Measurements from ENCODE around the gene VOPP1. TPM values are rescaled to one million over a fixed set of nuclear protein-coding genes. Genes with fewer than 3 reads are reported as not detected.

VOPP1 gene
- total RNA-seq, 1 experiment from 2014 or later = 30.3 TPM

DNA sequence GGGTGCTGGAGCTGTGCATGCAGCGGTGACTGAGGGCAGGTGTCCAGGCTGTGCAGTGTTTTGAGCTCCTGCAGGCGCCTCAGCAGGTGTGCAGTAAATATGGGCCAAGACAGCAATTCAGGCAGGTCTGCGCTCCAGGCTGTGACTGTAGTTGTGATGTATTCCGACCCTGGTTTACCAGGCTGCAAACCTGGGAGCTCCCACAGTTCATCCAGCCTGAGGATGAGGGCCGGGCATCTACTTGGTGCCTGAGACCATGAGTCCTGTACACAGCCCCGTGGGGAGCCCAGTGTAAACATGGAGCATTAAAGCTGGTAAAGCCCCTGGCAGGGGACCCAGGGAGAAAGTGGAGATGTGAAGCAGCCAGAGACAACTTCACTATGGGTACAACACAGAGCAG is 82.8 kb downstream of the VOPP1 start (continued):
- TF ChIP-seq, protein P1, sequence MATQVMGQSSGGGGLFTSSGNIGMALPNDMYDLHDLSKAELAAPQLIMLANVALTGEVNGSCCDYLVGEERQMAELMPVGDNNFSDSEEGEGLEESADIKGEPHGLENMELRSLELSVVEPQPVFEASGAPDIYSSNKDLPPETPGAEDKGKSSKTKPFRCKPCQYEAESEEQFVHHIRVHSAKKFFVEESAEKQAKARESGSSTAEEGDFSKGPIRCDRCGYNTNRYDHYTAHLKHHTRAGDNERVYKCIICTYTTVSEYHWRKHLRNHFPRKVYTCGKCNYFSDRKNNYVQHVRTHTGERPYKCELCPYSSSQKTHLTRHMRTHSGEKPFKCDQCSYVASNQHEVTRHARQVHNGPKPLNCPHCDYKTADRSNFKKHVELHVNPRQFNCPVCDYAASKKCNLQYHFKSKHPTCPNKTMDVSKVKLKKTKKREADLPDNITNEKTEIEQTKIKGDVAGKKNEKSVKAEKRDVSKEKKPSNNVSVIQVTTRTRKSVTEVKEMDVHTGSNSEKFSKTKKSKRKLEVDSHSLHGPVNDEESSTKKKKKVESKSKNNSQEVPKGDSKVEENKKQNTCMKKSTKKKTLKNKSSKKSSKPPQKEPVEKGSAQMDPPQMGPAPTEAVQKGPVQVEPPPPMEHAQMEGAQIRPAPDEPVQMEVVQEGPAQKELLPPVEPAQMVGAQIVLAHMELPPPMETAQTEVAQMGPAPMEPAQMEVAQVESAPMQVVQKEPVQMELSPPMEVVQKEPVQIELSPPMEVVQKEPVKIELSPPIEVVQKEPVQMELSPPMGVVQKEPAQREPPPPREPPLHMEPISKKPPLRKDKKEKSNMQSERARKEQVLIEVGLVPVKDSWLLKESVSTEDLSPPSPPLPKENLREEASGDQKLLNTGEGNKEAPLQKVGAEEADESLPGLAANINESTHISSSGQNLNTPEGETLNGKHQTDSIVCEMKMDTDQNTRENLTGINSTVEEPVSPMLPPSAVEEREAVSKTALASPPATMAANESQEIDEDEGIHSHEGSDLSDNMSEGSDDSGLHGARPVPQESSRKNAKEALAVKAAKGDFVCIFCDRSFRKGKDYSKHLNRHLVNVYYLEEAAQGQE (IDR thresholded peaks at IDR 0.05; ENCODE audit: low read depth) = no peak
- TF ChIP-seq SIN3A (IDR thresholded peaks at IDR 0.05; ENCODE audit: low read depth) (no peak), ELF1 (IDR thresholded peaks at IDR 0.05; ENCODE audit: borderline replicate concordance, low read depth) (no peak), RAD21 (IDR thresholded peaks at IDR 0.05; ENCODE audit: low read depth) (no peak)

DNA sequence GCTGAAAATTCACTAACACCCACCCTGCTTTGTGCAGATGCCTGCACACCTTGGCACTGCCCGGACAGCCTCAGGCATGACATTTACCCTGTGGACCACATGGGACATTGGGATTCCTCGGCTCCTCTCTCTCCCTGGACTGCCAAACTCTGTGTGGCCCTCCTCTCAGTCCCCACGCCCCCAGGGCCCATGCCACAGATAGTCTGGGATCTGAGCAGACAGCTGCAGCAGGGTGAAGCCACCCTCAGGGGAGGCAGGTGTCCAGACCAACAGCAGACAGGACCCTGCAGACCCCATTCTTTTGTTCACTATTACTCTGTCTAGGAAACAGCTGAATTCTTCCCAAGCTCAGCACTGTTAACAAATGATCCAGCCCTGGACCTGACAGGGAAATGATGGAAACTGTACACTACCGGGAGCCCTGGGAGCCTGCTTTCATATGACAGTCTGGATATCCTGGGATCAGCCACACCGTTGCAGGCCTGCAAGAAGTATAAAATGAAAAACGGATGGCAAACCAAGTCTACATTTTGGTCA is 83.4 kb downstream of the VOPP1 start:
- ATAC-seq (no peak), DNase-seq (ENCODE audit: low read depth, low spot score) (no peak)
- ChIA-PET RAD21 (ENCODE audit: low non-redundant PET in 1 of 2, low total read pairs in 2 of 2, uncharacterized antibody in 2 of 2, unreplicated experiment in 2 of 2) (no interaction called here), POLR2A (no interaction called here), CTCF (no interaction called here)
- Histone ChIP-seq H3K9me3 (ENCODE audit: control insufficient read depth in 1 of 2, insufficient read depth in 1 of 2, low read depth in 1 of 2, low read length in 2 of 2) (no peaks in the 10 kb centered on the region), H3K4me3 (replicated peaks in 1 of 2; ENCODE audit: low read depth in 1 of 2, low read length in 2 of 2) (no peak overlapping the region), H3K79me2 (ENCODE audit: insufficient read depth, low read length) (no peaks in the 10 kb centered on the region), H3K4me1 (ENCODE audit: control insufficient read depth in 1 of 2, insufficient read depth in 2 of 2, low read length in 2 of 2) (no peaks in the 10 kb centered on the region), H4K20me1 (ENCODE audit: insufficient read depth) (no peaks in the 10 kb centered on the region), H2AFZ (ENCODE audit: low read depth, low read length, poor library complexity, severe bottlenecking) (no peak overlapping the region), H3K27ac (ENCODE audit: low read depth, low read length) (no peak overlapping the region), H3K9ac (ENCODE audit: low read length) (no peak overlapping the region), H3K27me3 (ENCODE audit: insufficient read depth, low read length) (no peaks in the 10 kb centered on the region), H3K4me2 (ENCODE audit: low read length) (no peak overlapping the region), H3K36me3 (ENCODE audit: control insufficient read depth in 1 of 2, insufficient read depth in 2 of 2, low read length in 2 of 2) (no peaks in the 10 kb centered on the region), H3K9me2 (ENCODE audit: insufficient read depth) (no peaks in the 10 kb centered on the region)
- intact Hi-C loops (cut with micrococcal nuclease) = no loop called here
- BruUV-seq (replicated peaks) = no TSS peak
- TF ChIP-seq EGR1 (IDR thresholded peaks at IDR 0.05; ENCODE audit: low read depth) (no peak), SIN3A (IDR thresholded peaks at IDR 0.05; ENCODE audit: low read depth) (no peak), JUND (IDR thresholded peaks at IDR 0.05) (no peak), FOSL1 (IDR thresholded peaks at IDR 0.05; ENCODE audit: low read depth) (no peak), ELF1 (IDR thresholded peaks at IDR 0.05; ENCODE audit: borderline replicate concordance, low read depth) (no peak), POLR2AphosphoS5 (IDR thresholded peaks at IDR 0.05; ENCODE audit: low read depth, low read length) (no peak), EZH2 (IDR thresholded peaks at IDR 0.05) (no peak), YY1 (IDR thresholded peaks at IDR 0.05; ENCODE audit: extremely low read depth, insufficient replicate concordance, low read depth, low read length) (no peak), RAD21 (IDR thresholded peaks at IDR 0.05; ENCODE audit: low read depth) (no peak), SRF (IDR thresholded peaks at IDR 0.05; ENCODE audit: low read depth) (no peak)
- TF ChIP-seq, protein P2, sequence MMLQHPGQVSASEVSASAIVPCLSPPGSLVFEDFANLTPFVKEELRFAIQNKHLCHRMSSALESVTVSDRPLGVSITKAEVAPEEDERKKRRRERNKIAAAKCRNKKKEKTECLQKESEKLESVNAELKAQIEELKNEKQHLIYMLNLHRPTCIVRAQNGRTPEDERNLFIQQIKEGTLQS (IDR thresholded peaks at IDR 0.05) = no peak
- TF ChIP-seq, protein P1 (IDR thresholded peaks at IDR 0.05; ENCODE audit: low read depth) = no peak
- TF ChIP-seq, protein P3, sequence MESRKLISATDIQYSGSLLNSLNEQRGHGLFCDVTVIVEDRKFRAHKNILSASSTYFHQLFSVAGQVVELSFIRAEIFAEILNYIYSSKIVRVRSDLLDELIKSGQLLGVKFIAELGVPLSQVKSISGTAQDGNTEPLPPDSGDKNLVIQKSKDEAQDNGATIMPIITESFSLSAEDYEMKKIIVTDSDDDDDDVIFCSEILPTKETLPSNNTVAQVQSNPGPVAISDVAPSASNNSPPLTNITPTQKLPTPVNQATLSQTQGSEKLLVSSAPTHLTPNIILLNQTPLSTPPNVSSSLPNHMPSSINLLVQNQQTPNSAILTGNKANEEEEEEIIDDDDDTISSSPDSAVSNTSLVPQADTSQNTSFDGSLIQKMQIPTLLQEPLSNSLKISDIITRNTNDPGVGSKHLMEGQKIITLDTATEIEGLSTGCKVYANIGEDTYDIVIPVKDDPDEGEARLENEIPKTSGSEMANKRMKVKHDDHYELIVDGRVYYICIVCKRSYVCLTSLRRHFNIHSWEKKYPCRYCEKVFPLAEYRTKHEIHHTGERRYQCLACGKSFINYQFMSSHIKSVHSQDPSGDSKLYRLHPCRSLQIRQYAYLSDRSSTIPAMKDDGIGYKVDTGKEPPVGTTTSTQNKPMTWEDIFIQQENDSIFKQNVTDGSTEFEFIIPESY (IDR thresholded peaks at IDR 0.05; ENCODE audit: extremely low read depth, insufficient replicate concordance, low read length) = no peak

All from HCT116 (cell line).